Progenitor cell of endocrine pancreas (in vitro differentiated cells): Measurements from ENCODE around the gene IWS1. TPM values are rescaled to one million over a fixed set of nuclear protein-coding genes. Genes with fewer than 3 reads are reported as not detected.

Experiments
- total RNA-seq: library from RNA; stranded (reverse); gene quantifications from 2 replicates; pipeline ENCODE4 v1.2.1, GENCODE V29; 2021

The IWS1 gene
- total RNA-seq, 1 donor from 2014 or later = 60.4 TPM

Other genes starting within 250 kb of the IWS1 start
- gene ERCC3, start 232.3 kb downstream of the IWS1 start, total RNA-seq = 63.5 and 65.8 TPM in 2 replicates
- gene MAP3K2, start 138.5 kb downstream of the IWS1 start, total RNA-seq = 33.9 and 34.5 TPM in 2 replicates
- 18.7 and 25.3 TPM in 2 replicates for gene PROC, start 108.1 kb downstream of the IWS1 start, total RNA-seq
- 0.64 TPM in 1 of 2 replicates, not detected in the other for gene MYO7B, start 9.2 kb upstream of the IWS1 start, total RNA-seq
- not detected in 2 replicates for gene GPR17, start 119.7 kb upstream of the IWS1 start, total RNA-seq
- gene LIMS2, start 149.0 kb upstream of the IWS1 start, total RNA-seq = 6.1 and 6.2 TPM in 2 replicates
- 13.7 and 15.3 TPM in 2 replicates for gene SFT2D3, start 175.0 kb upstream of the IWS1 start, total RNA-seq